Kidney epithelial cell (primary cell): ENCODE measurements around the gene ANXA11. TPM values are rescaled to one million over a fixed set of nuclear protein-coding genes. Genes with fewer than 3 reads are reported as not detected.

Experiments used
- DNase-seq: peaks from one replicate; pipeline ENCODE4 v3.0.0-alpha.2; 2010; ENCODE audit warnings: low read depth
- H3K27me3 ChIP-seq: 2 replicates; pipeline ENCODE4 v1.6.0; 2011; ENCODE audit warnings: low read length; ENCODE audit not compliant: control insufficient read depth, insufficient read depth
- H3K36me3 ChIP-seq: 2 replicates; pipeline ENCODE4 v1.5.1; 2011; ENCODE audit warnings: low read length; ENCODE audit not compliant: control insufficient read depth, insufficient read depth
- H3K4me3 ChIP-seq: 2 replicates; pipeline ENCODE4 v1.5.1; 2011; ENCODE audit warnings: low read depth, mild to moderate bottlenecking, control low read depth, low read length
- CTCF ChIP-seq: IDR thresholded peaks from 2 replicates; pipeline ENCODE4 v1.5.1; 2011; ENCODE audit warnings: mild to moderate bottlenecking, moderate library complexity, low read length, control low read depth, inconsistent platforms; ENCODE audit not compliant: insufficient read depth, poor library complexity, severe bottlenecking
- total RNA-seq: library from RNA; depleted of rRNA; stranded (reverse); fragments of >200 nt; gene quantifications from 2 replicates; pipeline ENCODE4 v1.2.3, GENCODE V29; 2015

ANXA11 gene
- total RNA-seq, 1 donor from 2014 or later, result 182 TPM

DNA sequence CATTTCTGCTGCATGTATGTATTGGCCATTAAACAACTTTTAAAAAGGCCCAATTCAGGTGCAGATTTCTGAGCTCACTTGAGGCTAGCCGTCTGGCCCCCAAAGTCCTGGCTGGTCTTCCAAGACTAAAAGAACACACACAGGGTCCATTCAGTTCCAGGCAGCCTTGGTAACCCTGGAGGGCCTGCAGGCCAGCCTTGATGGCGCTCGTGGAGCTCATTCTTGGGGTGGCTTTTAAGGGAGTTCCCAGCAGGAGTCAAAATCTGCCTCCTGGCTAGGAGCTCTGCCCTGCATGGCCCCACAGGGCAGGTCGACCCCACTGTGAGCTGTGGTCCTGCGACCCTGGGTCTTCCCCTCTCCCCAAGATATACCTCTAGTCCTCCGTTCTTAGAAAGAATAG lies 28.8 kb downstream of the ANXA11 start:
- Histone ChIP-seq H3K4me3 (no peak overlapping the region), H3K27me3 (no peaks in the 10 kb centered on the region), H3K36me3 (peaks cover 2% of the 10 kb centered on the region)
- no peak for DNase-seq
- TF ChIP-seq CTCF, result no peak

- Histone ChIP-seq H3K36me3 (peaks cover 2% of the 10 kb centered on the region), H3K4me3 (no peak overlapping the region)
- no peak for DNase-seq
These were observed 30.5 kb downstream of the ANXA11 start for GRCh38 chr10:80174641-80175395.

DNA sequence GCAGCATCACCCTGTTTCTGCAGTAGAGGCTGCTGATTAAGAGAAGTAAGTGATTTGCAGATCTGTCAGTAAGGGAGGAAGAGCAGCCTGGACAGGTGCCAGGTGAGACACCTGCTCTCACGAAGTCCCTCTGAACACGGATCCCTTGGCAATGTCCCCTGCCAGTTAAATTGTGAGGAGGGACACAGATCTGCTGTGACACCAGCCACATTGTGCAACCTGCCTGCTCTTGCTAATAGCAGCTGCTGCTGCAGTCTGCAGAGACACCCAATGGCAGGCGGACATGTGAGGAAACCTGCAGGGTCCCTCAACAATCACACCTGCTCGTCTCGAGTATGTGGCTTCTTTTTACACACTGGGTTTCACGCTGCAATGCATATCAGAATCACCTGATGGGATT lies 31.9 kb downstream of the ANXA11 start:
- TF ChIP-seq CTCF, result no peak
- H3K27me3 ChIP-seq, result no peaks in the 10 kb centered on the region
- peaks cover 4% of the 10 kb centered on the region for H3K36me3 ChIP-seq
- no peak overlapping the region for H3K4me3 ChIP-seq
- no peak for DNase-seq

More at GRCh38 chr10:80174641-80175395, 30.5 kb downstream of the ANXA11 start:
- TF ChIP-seq CTCF, result no peak
- H3K27me3 ChIP-seq, result no peaks in the 10 kb centered on the region

DNA sequence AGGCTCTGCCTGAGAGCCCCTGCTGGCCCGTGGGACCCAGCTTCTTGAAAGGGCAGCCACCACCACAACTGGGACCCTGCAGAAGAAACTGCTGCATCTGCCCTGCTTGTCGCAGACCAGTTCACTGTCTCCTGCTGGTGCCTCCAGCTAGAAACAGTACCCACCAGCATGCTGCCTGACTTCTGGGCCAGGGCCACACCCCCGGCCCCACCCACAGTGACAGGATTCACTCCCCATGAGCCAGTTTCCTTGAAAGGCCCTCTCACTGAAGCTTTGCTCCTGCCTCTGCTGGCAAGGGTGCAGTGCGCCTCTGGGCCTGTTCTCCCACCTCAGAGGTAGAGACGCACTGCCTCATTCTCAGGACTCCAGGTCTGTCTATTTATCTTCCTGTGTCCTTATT lies 32.4 kb downstream of the ANXA11 start:
- no peak for TF ChIP-seq CTCF
- Histone ChIP-seq H3K27me3 (no peaks in the 10 kb centered on the region), H3K36me3 (peaks cover 4% of the 10 kb centered on the region), H3K4me3 (no peak overlapping the region)
- DNase-seq, result no peak

- no peak for DNase-seq
- H3K36me3 ChIP-seq, result peaks cover 4% of the 10 kb centered on the region
These were observed 34.1 kb downstream of the ANXA11 start for GRCh38 chr10:80171248-80171660.

More at GRCh38 chr10:80171248-80171660, 34.1 kb downstream of the ANXA11 start:
- no peaks in the 10 kb centered on the region for H3K27me3 ChIP-seq
- no peak overlapping the region for H3K4me3 ChIP-seq
- TF ChIP-seq CTCF, result no peak
